ENCODE measurements around the gene ZBTB12. TPM values are rescaled to one million over a fixed set of nuclear protein-coding genes. Genes with fewer than 3 reads are reported as not detected.
"Not testable (repeated sequence)": the region's sequence is repeated elsewhere in the genome, so short reads cannot be mapped to it uniquely, and the experiment has no call there.

Gene ZBTB12
- total and polyA plus RNA-seq, 2 donors: 1.9 to 2.6 TPM

DNA sequence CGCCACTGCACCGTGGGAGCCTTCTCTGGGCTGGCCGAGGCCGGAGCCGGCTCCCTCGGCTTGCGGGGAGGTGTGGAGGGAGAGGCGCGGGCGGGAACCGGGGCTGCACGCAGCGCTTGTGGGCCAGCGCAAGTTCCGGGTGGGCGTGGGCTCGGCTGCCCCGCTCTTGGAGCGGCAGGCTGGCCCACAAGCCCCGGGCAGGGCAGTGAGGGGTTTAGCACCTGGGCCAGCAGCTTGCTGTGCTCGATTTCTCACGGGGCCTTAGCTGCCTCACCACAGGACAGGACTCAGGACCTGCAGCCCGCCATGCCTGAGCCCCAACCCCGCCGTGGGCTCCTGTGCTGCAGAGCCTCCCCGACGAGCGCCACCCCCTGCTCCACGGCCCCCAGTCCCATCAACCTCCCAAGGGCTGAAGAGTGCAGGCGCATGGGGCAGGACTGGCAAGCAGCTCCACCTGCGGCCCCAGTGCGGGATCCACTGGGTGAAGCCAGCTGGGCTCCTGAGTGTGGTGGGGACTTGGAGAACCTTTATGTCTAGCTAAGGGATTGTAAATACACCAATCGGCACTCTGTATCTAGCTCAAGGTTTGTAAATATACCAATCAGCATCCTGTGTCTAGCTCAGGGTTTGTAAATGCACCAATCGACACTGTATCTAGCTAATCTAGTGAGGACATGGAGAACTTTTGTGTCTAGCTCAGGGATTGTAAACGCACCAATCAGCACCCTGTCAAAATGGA is 49.7 kb downstream of the ZBTB12 start:
- not testable (repeated sequence) for H3K27ac ChIP-seq (ENCODE audit: low read depth in 1 of 2, low read length in 1 of 2); H3K4me1 ChIP-seq (ENCODE audit: control insufficient read depth in 2 of 2, insufficient read depth in 2 of 2, low read length in 2 of 2); H3K4me3 ChIP-seq (ENCODE audit: low read length in 2 of 2); H3K9me3 ChIP-seq (ENCODE audit: control insufficient read depth in 2 of 2, insufficient read depth in 1 of 2, low read length in 1 of 2); H3K27me3 ChIP-seq (ENCODE audit: control insufficient read depth in 2 of 2, insufficient read depth in 1 of 2, low read length in 1 of 2); DNase-seq (ENCODE audit: low read depth in 6 of 9, low spot score in 9 of 9); H3K36me3 ChIP-seq (ENCODE audit: control insufficient read depth in 2 of 2, insufficient read depth in 2 of 2, low read length in 1 of 2)
- 95% methylated on average over 35 of the region's 35 CpGs for WGBS

DNA sequence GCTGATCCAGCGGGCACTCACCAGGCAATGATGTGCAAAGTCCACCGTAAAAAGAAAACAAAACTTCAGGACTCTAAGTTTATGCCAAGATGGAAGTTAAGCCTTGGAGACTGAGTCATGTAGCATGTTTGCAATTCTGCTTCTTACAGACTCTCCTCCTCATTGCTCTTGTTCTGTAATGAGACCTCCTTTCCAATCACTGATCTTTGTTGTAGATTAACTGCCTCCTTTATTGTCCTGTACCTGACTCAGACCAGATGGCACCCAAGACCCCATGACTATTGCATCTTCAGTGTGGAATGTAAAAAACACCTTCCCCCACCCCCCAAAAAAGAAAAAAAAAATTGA is 50.4 kb downstream of the ZBTB12 start:
- H3K36me3 ChIP-seq (ENCODE audit: control insufficient read depth in 2 of 2, insufficient read depth in 2 of 2, low read length in 1 of 2): no peaks in the 10 kb centered on the region
- no peaks in the 10 kb centered on the region for H3K27me3 ChIP-seq (ENCODE audit: control insufficient read depth in 2 of 2, insufficient read depth in 1 of 2, low read length in 1 of 2)
- DNase-seq (ENCODE audit: low read depth in 6 of 9, low spot score in 9 of 9): no peak
- no peak overlapping the region for H3K4me3 ChIP-seq (ENCODE audit: low read length in 2 of 2)
- H3K27ac ChIP-seq (ENCODE audit: low read depth in 1 of 2, low read length in 1 of 2): no peak overlapping the region
- WGBS: 98% methylated on average over 2 of the region's 2 CpGs
- H3K9me3 ChIP-seq (ENCODE audit: control insufficient read depth in 2 of 2, insufficient read depth in 1 of 2, low read length in 1 of 2): peaks cover 0 to 5% of the 10 kb centered on the region in 2 donors
- H3K4me1 ChIP-seq (ENCODE audit: control insufficient read depth in 2 of 2, insufficient read depth in 2 of 2, low read length in 2 of 2): no peaks in the 10 kb centered on the region

- Histone ChIP-seq H3K4me1 (ENCODE audit: control insufficient read depth in 2 of 2, insufficient read depth in 2 of 2, low read length in 2 of 2) (no peaks in the 10 kb centered on the region), H3K27ac (ENCODE audit: low read depth in 1 of 2, low read length in 1 of 2) (no peak overlapping the region), H3K36me3 (ENCODE audit: control insufficient read depth in 2 of 2, insufficient read depth in 2 of 2, low read length in 1 of 2) (no peaks in the 10 kb centered on the region), H3K9me3 (ENCODE audit: control insufficient read depth in 2 of 2, insufficient read depth in 1 of 2, low read length in 1 of 2) (peaks cover 0 to 5% of the 10 kb centered on the region in 2 donors), H3K4me3 (ENCODE audit: low read length in 2 of 2) (no peak overlapping the region), H3K27me3 (ENCODE audit: control insufficient read depth in 2 of 2, insufficient read depth in 1 of 2, low read length in 1 of 2) (no peaks in the 10 kb centered on the region)
- 98% methylated on average over 2 of the region's 2 CpGs for WGBS
- no peak for DNase-seq (ENCODE audit: low read depth in 6 of 9, low spot score in 9 of 9)
Measured at GRCh38 chr6:31850765-31851484, 51.0 kb downstream of the ZBTB12 start.

Other genes starting within 250 kb of the ZBTB12 start
Only the 30 nearest of the 37 such genes appear.
- 0.90 TPM for gene LY6G5C, start 221.0 kb downstream of the ZBTB12 start, total RNA-seq
- gene LY6G5C, start 221.0 kb downstream of the ZBTB12 start, polyA plus RNA-seq: 9.1 TPM
- 50.0 TPM for gene ABHD16A, start 198.8 kb downstream of the ZBTB12 start, total RNA-seq
- gene ABHD16A, start 198.8 kb downstream of the ZBTB12 start, polyA plus RNA-seq: 51.3 TPM
- gene LY6G6F, start 195.2 kb downstream of the ZBTB12 start, total RNA-seq: 0.05 TPM
- gene LY6G6F, start 195.2 kb downstream of the ZBTB12 start, polyA plus RNA-seq: not detected
- gene LY6G6D, start 186.7 kb downstream of the ZBTB12 start, total RNA-seq: not detected
- gene LY6G6D, start 186.7 kb downstream of the ZBTB12 start, polyA plus RNA-seq: not detected
- not detected for gene LY6G6C, start 180.3 kb downstream of the ZBTB12 start, total RNA-seq
- gene LY6G6C, start 180.3 kb downstream of the ZBTB12 start, polyA plus RNA-seq: 7.0 TPM
- 0.14 TPM for gene MPIG6B, start 178.7 kb downstream of the ZBTB12 start, total RNA-seq
- 0.32 TPM for gene MPIG6B, start 178.7 kb downstream of the ZBTB12 start, polyA plus RNA-seq
- 49.6 TPM for gene DDAH2, start 172.8 kb downstream of the ZBTB12 start, total RNA-seq
- 105 TPM for gene DDAH2, start 172.8 kb downstream of the ZBTB12 start, polyA plus RNA-seq
- 431 TPM for gene CLIC1, start 165.6 kb downstream of the ZBTB12 start, total RNA-seq
- 337 TPM for gene CLIC1, start 165.6 kb downstream of the ZBTB12 start, polyA plus RNA-seq
- 8.4 TPM for gene MSH5, start 162.1 kb downstream of the ZBTB12 start, total RNA-seq
- gene MSH5, start 162.1 kb downstream of the ZBTB12 start, polyA plus RNA-seq: 15.2 TPM
- 1.2 TPM for gene SAPCD1, start 139.4 kb downstream of the ZBTB12 start, total RNA-seq
- gene SAPCD1, start 139.4 kb downstream of the ZBTB12 start, polyA plus RNA-seq: 9.7 TPM
- gene VWA7, start 124.8 kb downstream of the ZBTB12 start, total RNA-seq: 0.76 TPM
- gene VWA7, start 124.8 kb downstream of the ZBTB12 start, polyA plus RNA-seq: 0.66 TPM
- 16.6 TPM for gene VARS1, start 106.3 kb downstream of the ZBTB12 start, total RNA-seq
- gene VARS1, start 106.3 kb downstream of the ZBTB12 start, polyA plus RNA-seq: 25.2 TPM
- gene LSM2, start 95.1 kb downstream of the ZBTB12 start, total RNA-seq: 71.8 TPM
- 76.8 TPM for gene LSM2, start 95.1 kb downstream of the ZBTB12 start, polyA plus RNA-seq
- 1.2 TPM for gene HSPA1L, start 86.8 kb downstream of the ZBTB12 start, total RNA-seq
- 2.4 TPM for gene HSPA1L, start 86.8 kb downstream of the ZBTB12 start, polyA plus RNA-seq
- gene HSPA1A, start 86.5 kb downstream of the ZBTB12 start, total RNA-seq: 73.8 TPM
- gene HSPA1A, start 86.5 kb downstream of the ZBTB12 start, polyA plus RNA-seq: 68.8 TPM
- gene HSPA1B, start 74.3 kb downstream of the ZBTB12 start, total RNA-seq: 110 TPM
- 46.8 TPM for gene HSPA1B, start 74.3 kb downstream of the ZBTB12 start, polyA plus RNA-seq
- gene NEU1, start 39.3 kb downstream of the ZBTB12 start, total RNA-seq: 20.8 TPM
- gene NEU1, start 39.3 kb downstream of the ZBTB12 start, polyA plus RNA-seq: 21.9 TPM
- 0.42 TPM for gene SLC44A4, start 23.1 kb downstream of the ZBTB12 start, total RNA-seq
- 1.7 TPM for gene SLC44A4, start 23.1 kb downstream of the ZBTB12 start, polyA plus RNA-seq
- 35.0 TPM for gene EHMT2, start 4.4 kb downstream of the ZBTB12 start, total RNA-seq
- gene EHMT2, start 4.4 kb downstream of the ZBTB12 start, polyA plus RNA-seq: 60.1 TPM
- gene C2, start 25.6 kb upstream of the ZBTB12 start, total RNA-seq: 9.0 TPM
- 10.3 TPM for gene C2, start 25.6 kb upstream of the ZBTB12 start, polyA plus RNA-seq
- gene CFB, start 44.0 kb upstream of the ZBTB12 start, total RNA-seq: 17.0 TPM
- gene CFB, start 44.0 kb upstream of the ZBTB12 start, polyA plus RNA-seq: 41.0 TPM
- 62.9 TPM for gene NELFE, start 56.9 kb upstream of the ZBTB12 start, total RNA-seq
- 44.5 TPM for gene NELFE, start 56.9 kb upstream of the ZBTB12 start, polyA plus RNA-seq
- 25.4 TPM for gene SKIC2, start 57.1 kb upstream of the ZBTB12 start, total RNA-seq
- gene SKIC2, start 57.1 kb upstream of the ZBTB12 start, polyA plus RNA-seq: 110 TPM
- 11.8 TPM for gene DXO, start 70.1 kb upstream of the ZBTB12 start, total RNA-seq
- gene DXO, start 70.1 kb upstream of the ZBTB12 start, polyA plus RNA-seq: 27.3 TPM
- 43.2 TPM for gene C4A, start 80.0 kb upstream of the ZBTB12 start, total RNA-seq
- gene C4A, start 80.0 kb upstream of the ZBTB12 start, polyA plus RNA-seq: 206 TPM
- gene C4B, start 112.7 kb upstream of the ZBTB12 start, total RNA-seq: 47.4 TPM
- gene C4B, start 112.7 kb upstream of the ZBTB12 start, polyA plus RNA-seq: 262 TPM
- gene CYP21A2, start 136.3 kb upstream of the ZBTB12 start, total RNA-seq: 0.24 TPM
- gene CYP21A2, start 136.3 kb upstream of the ZBTB12 start, polyA plus RNA-seq: 15.7 TPM
- 2.1 TPM for gene TNXB, start 207.3 kb upstream of the ZBTB12 start, total RNA-seq
- 8.3 TPM for gene TNXB, start 207.3 kb upstream of the ZBTB12 start, polyA plus RNA-seq
- gene ATF6B, start 226.2 kb upstream of the ZBTB12 start, total RNA-seq: 16.0 TPM
- 49.2 TPM for gene ATF6B, start 226.2 kb upstream of the ZBTB12 start, polyA plus RNA-seq
- 6.8 TPM for gene FKBPL, start 228.2 kb upstream of the ZBTB12 start, total RNA-seq
- gene FKBPL, start 228.2 kb upstream of the ZBTB12 start, polyA plus RNA-seq: 6.0 TPM

All from thymus (tissue), 11 donors.